ENCODE data around the gene TBC1D22A.

GRCh38 chr22:46941968-46942798 is 179.7 kb downstream of the TBC1D22A start:
- TF ChIP-seq POLR2A (IDR thresholded peaks at IDR 0.05): no peak
- no peak for TF ChIP-seq CTCF (IDR thresholded peaks at IDR 0.05)
